Islet of Langerhans (tissue), 1 donor: ENCODE measurements around the gene DDA1.
A peak's percentile ranks its signal among the peaks of the same experiment; 100 is the strongest.
"Not testable (repeated sequence)": the region's sequence is repeated elsewhere in the genome, so short reads cannot be mapped to it uniquely, and the experiment has no call there.

Experiments used
- FAIRE-seq: peaks from one replicate; lab custom pipeline; 2011; peaks lifted over from hg19 to GRCh38; lab: Jason Lieb, UNC

The DDA1 gene

DNA sequence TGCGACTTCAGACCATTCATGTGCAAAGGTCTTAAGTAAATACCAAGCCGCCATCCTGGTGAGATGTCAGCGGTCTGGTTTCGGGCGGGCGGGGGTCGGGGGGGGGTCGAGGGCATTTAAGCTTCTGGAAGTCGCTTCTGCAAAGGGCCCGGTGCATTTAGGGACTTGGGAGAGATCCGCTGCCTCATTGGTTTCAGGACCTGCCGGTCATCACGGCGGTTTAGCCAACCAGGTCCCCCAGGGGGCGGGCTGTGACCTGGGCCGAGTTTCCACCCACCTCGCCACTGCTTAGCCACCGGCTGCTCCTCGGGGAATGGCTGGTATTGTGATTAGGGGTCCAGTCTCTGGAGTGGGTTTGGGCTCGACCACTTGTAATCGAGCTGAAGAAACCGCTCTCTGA, 19.9 kb upstream of the DDA1 start:
- no peak for FAIRE-seq

- FAIRE-seq: no peak
Measured at GRCh38 chr19:17292301-17293074, 16.9 kb upstream of the DDA1 start.

DNA sequence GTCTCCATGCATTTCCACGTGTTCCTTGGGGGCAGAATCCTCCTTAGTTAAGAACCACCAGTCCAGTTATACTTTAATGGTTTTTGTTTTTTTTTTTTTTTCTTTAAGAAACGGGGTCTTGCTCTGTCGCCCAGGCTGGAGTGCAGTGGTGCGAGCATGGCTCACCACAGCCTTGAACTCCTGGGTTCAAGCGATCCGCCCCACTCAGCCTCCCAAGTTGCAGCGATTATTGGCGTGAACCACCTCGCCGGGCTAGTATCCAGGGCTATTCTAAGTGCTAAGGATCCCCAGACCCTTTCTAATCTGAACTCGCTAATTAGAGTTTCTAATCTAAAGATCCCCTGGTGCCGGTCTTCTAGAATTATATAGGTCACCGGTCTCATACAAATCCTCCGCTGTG, 15.8 kb upstream of the DDA1 start:
- FAIRE-seq: no peak

DNA sequence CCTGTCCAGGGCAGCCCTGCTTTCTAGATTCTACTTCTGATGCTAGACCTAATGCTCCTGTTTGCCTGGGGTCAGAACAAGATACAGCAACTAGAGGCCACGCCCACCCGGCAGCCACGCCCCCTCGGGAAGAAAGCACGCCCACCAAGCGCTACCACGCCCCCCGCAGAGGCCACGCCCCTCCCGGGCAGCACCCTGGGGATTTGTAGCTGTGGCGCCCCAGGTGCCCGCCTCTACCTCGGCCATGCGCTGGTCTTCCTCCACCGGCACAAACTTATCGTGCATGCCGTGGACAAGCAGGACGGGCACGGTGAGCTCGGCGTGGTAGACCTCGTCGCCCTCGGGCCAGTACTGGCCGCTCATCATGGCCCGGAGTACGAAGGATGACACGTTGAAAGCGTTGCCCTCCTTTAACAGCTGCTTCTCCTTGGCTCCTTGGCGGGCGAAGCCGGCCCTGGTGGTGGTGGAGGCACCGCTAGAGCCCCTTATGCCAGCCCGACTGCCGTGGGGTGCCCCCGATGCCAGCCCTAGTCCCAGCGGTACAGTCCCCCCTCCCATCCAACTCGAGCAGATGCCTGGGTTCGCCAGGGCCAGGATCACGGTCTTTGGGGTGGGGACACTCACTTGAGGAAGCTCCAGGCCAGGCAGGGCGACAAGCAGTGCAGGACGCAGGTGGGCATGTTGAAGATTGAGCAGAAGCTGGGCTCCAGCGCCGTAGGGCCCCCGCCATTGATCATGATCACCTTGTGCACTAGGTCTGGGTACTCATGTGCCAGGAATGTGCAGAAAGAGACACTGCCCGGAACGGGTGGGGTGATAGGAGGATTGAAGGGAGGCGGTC, 15.1 kb upstream of the DDA1 start:
- no peak for FAIRE-seq

- FAIRE-seq: not testable (repeated sequence)
Measured at GRCh38 chr19:17295551-17295950, 13.8 kb upstream of the DDA1 start.

- FAIRE-seq: no peak
Measured at GRCh38 chr19:17296273-17296672, 13.1 kb upstream of the DDA1 start.

GRCh38 chr19:17296976-17297375, 12.4 kb upstream of the DDA1 start:
- FAIRE-seq: no peak

DNA sequence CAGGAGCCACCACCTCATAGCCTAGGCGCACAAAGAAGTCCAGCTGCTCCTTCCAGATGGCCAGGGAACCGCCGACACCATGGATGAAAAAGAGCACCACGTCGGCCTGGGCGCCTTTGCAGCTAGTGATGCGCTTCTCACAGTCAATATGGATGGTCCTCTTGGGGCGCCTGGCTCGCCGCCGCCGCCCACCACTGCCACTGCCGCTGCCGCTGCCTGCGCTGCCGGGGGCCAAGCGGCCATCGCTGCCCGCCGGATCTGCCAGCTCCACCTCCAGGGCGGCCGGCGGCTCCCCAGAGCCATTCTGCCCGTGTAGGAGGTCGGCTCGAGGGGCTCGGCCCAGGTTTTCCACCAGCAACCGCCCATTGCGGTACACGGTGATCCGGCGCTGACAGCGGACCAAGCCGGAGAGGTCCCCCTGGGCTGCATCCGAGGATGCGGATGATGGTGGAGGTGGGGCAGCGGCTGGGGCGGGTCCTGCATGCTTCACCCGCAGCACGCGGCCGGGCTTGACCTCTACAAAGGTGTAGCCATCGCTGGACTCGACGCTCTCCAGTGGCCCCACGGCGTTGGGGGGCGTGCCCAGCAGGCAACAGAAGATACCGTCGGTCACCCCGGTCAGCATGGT, 8.3 kb upstream of the DDA1 start:
- no peak for FAIRE-seq

GRCh38 chr19:17302391-17303166, 6.8 kb upstream of the DDA1 start:
- no peak for FAIRE-seq

GRCh38 chr19:17303167-17303939, 6.0 kb upstream of the DDA1 start, which contains the start of gene ABHD8:
ABHD8 (minus strand) TSS chr19:17303425; CDS start chr19:17301616, 1,809 bp downstream.
- no peak for FAIRE-seq

GRCh38 chr19:17303940-17304267, 5.5 kb upstream of the DDA1 start:
- no peak for FAIRE-seq

GRCh38 chr19:17304386-17305215, 4.8 kb upstream of the DDA1 start:
- FAIRE-seq: no peak

- FAIRE-seq: no peak
Measured at GRCh38 chr19:17305216-17305516, 4.2 kb upstream of the DDA1 start.

DNA sequence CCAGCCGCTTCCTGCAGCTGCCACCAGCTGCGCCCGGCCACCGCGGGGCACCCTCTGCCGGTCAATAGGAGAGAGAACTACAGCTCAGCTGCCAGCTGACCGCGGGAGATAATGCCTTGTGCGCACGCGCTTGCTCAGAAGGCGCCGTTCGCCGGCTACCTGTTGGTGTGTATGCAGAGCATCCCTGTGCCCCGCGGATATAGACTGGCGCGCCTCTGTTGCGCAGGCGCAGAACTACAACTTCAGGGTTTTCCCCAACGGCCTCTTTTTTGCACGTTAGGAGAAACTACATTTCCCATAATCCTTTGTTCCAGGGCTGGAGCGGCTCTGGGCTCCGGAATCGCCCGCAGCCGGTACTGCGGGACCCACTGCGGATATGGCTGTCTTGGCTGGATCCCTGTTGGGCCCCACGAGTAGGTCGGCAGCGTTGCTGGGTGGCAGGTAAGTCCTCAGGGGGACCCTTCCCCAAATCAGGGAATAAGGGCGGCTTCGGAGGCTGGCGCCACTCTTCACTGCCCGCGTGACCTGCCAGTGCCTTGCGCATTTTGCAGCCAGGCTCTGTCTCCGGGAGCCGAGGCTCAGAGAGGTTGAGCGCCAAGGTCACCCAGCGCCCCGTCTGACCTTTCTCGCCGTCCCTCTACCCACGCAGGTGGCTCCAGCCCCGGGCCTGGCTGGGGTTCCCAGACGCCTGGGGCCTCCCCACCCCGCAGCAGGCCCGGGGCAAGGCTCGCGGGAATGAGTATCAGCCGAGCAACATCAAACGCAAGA, 3.7 kb upstream of the DDA1 start, which contains the start of gene MRPL34:
Gene MRPL34 (plus strand): TSS at position 356 of the 768 bp plus-strand sequence. CDS start 21 bp downstream, at position 377.
- peak; percentile 62 for FAIRE-seq

- FAIRE-seq: no peak
Measured at GRCh38 chr19:17306285-17306714, 3.1 kb upstream of the DDA1 start.

DNA sequence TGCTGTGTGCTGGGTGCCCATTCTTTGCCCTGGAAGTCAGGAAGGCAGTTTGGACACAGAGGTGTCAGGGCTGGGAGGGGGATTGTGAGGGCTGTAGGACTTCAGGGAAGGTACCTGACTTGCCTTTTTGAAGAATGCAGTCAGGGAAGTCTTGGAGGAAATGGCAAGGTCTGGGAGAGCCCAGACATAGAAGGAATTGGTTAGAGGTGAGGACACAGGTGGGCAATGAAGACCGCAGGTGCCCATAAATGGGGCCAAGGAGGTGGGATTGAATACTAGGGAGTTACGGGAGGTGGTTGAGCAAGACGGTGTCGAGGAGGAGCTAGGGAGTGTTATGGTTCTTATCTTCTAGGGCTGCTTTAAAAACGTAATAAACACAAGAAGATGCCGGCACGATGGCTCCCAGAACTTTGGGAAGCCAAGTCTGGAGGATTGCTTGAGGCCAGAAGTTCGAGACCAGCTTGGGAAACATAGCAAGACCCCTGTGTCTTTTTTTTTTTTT, 1.4 kb upstream of the DDA1 start:
- no peak for FAIRE-seq

GRCh38 chr19:17309965-17310461, 650 bp downstream of the DDA1 start:
- FAIRE-seq: no peak

GRCh38 chr19:17311455-17312188, 2.3 kb downstream of the DDA1 start:
- no peak for FAIRE-seq
